SK-N-SH (cell line): ENCODE results near the gene CDH13. TPM values are rescaled to one million over a fixed set of nuclear protein-coding genes. Genes with fewer than 3 reads are reported as not detected.

ENCODE experiments used
- CTCF ChIA-PET: fragments of 300-600, 350-600 bp; formaldehyde crosslinking; extraction: SDS; loops from one replicate; lab custom pipeline; 2021; lab: Yijun Ruan, JAX
- POLR2A ChIA-PET: fragments of 350-600 bp; sonication (Branson Sonifier 250); formaldehyde crosslinking; extraction: SDS; loops from one replicate; lab custom pipeline; 2020; ENCODE audit warnings: antibody characterized with exemption, inconsistent platforms; lab: Yijun Ruan, JAX
- DNase-seq: peaks from one replicate; pipeline ENCODE4 v3.0.0; 2012
- H2AFZ ChIP-seq: fragments of 200-600 bp; sonication (generic); 2 replicates; pipeline ENCODE4 v1.8.1; 2016; ENCODE audit warnings: antibody characterized with exemption, mild to moderate bottlenecking, low read depth
- H3F3A ChIP-seq: fragments of 200-600 bp; sonication (generic); replicated peaks from 2 replicates; pipeline ENCODE3; 2016; ENCODE audit warnings: antibody characterized with exemption, mild to moderate bottlenecking; ENCODE audit not compliant: insufficient read depth
- H3K27ac ChIP-seq, 2 experiments: fragments of 200-500 bp in 1 of 2; fragments of 200-600 bp in 1 of 2; sonication (Bioruptor generic) in 1 of 2; sonication (generic), shearing (Covaris generic) in 1 of 2; 2 replicates each; pipeline versions ENCODE4 v1.5.1 to v1.6.1; 2014 to 2016; ENCODE audit warnings: low read depth in 2 of 2, inconsistent platforms in 1 of 2, low read length in 1 of 2, mild to moderate bottlenecking in 1 of 2, mixed read lengths in 1 of 2
- H3K27me3 ChIP-seq: fragments of 200-600 bp; sonication (generic), shearing (Covaris generic); 2 replicates; pipeline ENCODE4 v1.6.1; 2016; ENCODE audit warnings: mixed run types; ENCODE audit not compliant: insufficient read depth
- H3K36me3 ChIP-seq, 2 experiments: fragments of 200-500 bp in 1 of 2; fragments of 200-600 bp in 1 of 2; sonication (Bioruptor generic) in 1 of 2; sonication (generic) in 1 of 2; replicated peaks in 1 of 2; 2 replicates each; pipeline versions ENCODE3 to v1.5.1; 2014 to 2016; ENCODE audit warnings: low read length in 1 of 2, mild to moderate bottlenecking in 1 of 2; ENCODE audit not compliant: insufficient read depth in 2 of 2, control insufficient read depth in 1 of 2
- H3K4me1 ChIP-seq, 2 experiments: fragments of 200-500 bp in 1 of 2; fragments of 200-600 bp in 1 of 2; sonication (Bioruptor generic) in 1 of 2; sonication (generic), shearing (Covaris generic) in 1 of 2; 2 replicates each; pipeline versions ENCODE4 v1.5.1 to v1.6.1; 2014 to 2016; ENCODE audit warnings: low read depth in 1 of 2, low read length in 1 of 2, mixed run types in 1 of 2; ENCODE audit not compliant: insufficient read depth in 2 of 2, control insufficient read depth in 1 of 2
- H3K4me2 ChIP-seq: fragments of 200-600 bp; sonication (generic), shearing (Covaris generic); 2 replicates; pipeline ENCODE4 v1.6.1; 2017; ENCODE audit warnings: mixed run types
- H3K4me3 ChIP-seq, 2 experiments: fragments of 200-500 bp in 1 of 2; fragments of 200-600 bp in 1 of 2; sonication (Bioruptor generic) in 1 of 2; sonication (generic), shearing (Covaris generic) in 1 of 2; 2 replicates each; pipeline versions ENCODE4 v1.5.1 to v1.8.1; 2014 to 2016; ENCODE audit warnings: low read depth in 2 of 2, inconsistent platforms in 1 of 2, low read length in 1 of 2, mild to moderate bottlenecking in 1 of 2, mixed read lengths in 1 of 2, moderate library complexity in 1 of 2
- H3K79me2 ChIP-seq: fragments of 200-600 bp; sonication (generic); 2 replicates; pipeline ENCODE4 v1.8.1; 2017; ENCODE audit warnings: mild to moderate bottlenecking; ENCODE audit not compliant: insufficient read depth
- H3K9ac ChIP-seq: fragments of 200-600 bp; sonication (generic); 2 replicates; pipeline ENCODE4 v1.6.1; 2017; ENCODE audit warnings: mixed run types
- H3K9me2 ChIP-seq: fragments of 200-600 bp; sonication (generic); 2 replicates; pipeline ENCODE4 v1.6.1; 2017; ENCODE audit warnings: mixed run types
- H3K9me3 ChIP-seq: fragments of 200-600 bp; sonication (generic); 2 replicates; pipeline ENCODE4 v1.6.1; 2017; ENCODE audit warnings: mixed run types, mild to moderate bottlenecking, moderate library complexity
- H4K20me1 ChIP-seq: fragments of 200-600 bp; sonication (generic); 2 replicates; pipeline ENCODE4 v1.6.1; 2017; ENCODE audit warnings: mild to moderate bottlenecking, mixed run types; ENCODE audit not compliant: insufficient read depth
- EZH2phosphoT487 ChIP-seq: fragments of 200-600 bp; sonication (generic); IDR thresholded peaks from 2 replicates; pipeline ENCODE4 v1.6.1; 2017; ENCODE audit warnings: low read depth, mixed run types, mild to moderate bottlenecking, antibody characterized with exemption, moderate library complexity, borderline replicate concordance
- FOXJ3 ChIP-seq: sonication (generic); formaldehyde crosslinking; IDR thresholded peaks from 2 replicates; pipeline ENCODE4 v1.5.1; 2020; ENCODE audit warnings: mild to moderate bottlenecking, missing genetic modification reagents
- GABPA ChIP-seq: IDR thresholded peaks from 2 replicates; pipeline ENCODE4 v1.4.0; 2012; ENCODE audit warnings: low read depth, mild to moderate bottlenecking
- GATA2 ChIP-seq: sonication (generic); formaldehyde crosslinking; IDR thresholded peaks from 2 replicates; pipeline ENCODE4 v1.5.0; 2020; ENCODE audit warnings: mild to moderate bottlenecking, missing genetic modification reagents
- IRF3 ChIP-seq: fragments of 150-350 bp; IDR thresholded peaks from 2 replicates; pipeline ENCODE4 v1.6.1; 2016; ENCODE audit warnings: mild to moderate bottlenecking, low read depth, low read length
- JUND ChIP-seq: IDR thresholded peaks from 2 replicates; pipeline ENCODE4 v1.4.0; 2012
- MXI1 ChIP-seq: IDR thresholded peaks from 2 replicates; pipeline ENCODE4 v1.6.1; 2012; ENCODE audit warnings: mild to moderate bottlenecking, low read depth, low read length, improper control_type of control experiment
- NFIC ChIP-seq: IDR thresholded peaks from 2 replicates; pipeline ENCODE4 v1.4.0; 2012; ENCODE audit warnings: borderline replicate concordance
- NRF1 ChIP-seq: IDR thresholded peaks from 2 replicates; pipeline ENCODE4 v1.6.1; 2012; ENCODE audit warnings: low read depth, mild to moderate bottlenecking, low read length
- PBX3 ChIP-seq: IDR thresholded peaks from 2 replicates; pipeline ENCODE4; 2012
- POLR2AphosphoS5 ChIP-seq: IDR thresholded peaks from 2 replicates; pipeline ENCODE4 v1.6.1; 2012; ENCODE audit warnings: low read depth, low read length
- SIN3A ChIP-seq: IDR thresholded peaks from 2 replicates; pipeline ENCODE4 v1.6.1; 2012; ENCODE audit warnings: low read depth, mild to moderate bottlenecking, low read length, moderate library complexity, borderline replicate concordance
- SMC3 ChIP-seq: IDR thresholded peaks from 2 replicates; pipeline ENCODE4 v1.6.1; 2012; ENCODE audit warnings: low read depth, low read length, improper control_type of control experiment
- TAF1 ChIP-seq: IDR thresholded peaks from 2 replicates; pipeline ENCODE4 v1.6.1; 2012; ENCODE audit warnings: low read depth, mild to moderate bottlenecking, low read length, moderate library complexity, borderline replicate concordance
- USF1 ChIP-seq: IDR thresholded peaks from 2 replicates; pipeline ENCODE4 v1.4.0; 2012; ENCODE audit warnings: low read depth, borderline replicate concordance
- USF2 ChIP-seq: fragments of 150-350 bp; IDR thresholded peaks from 2 replicates; pipeline ENCODE4 v1.6.1; 2017; ENCODE audit warnings: antibody characterized with exemption, low read length, low read depth, borderline replicate concordance
- YY1 ChIP-seq: IDR thresholded peaks from 2 replicates; pipeline ENCODE4 v1.4.0; 2012; ENCODE audit warnings: low read depth, mild to moderate bottlenecking
- WGBS: methylation state at CpG from one replicate; pipeline ENCODE4 v1.1.6; 2017; ENCODE audit warnings: low lambda C conversion rate; 5-methylcytosine and 5-hydroxymethylcytosine counted together
- polyA plus RNA-seq, 3 experiments: library from polyadenylated mRNA; depleted of rRNA; stranded (reverse); fragments of >200 nt; gene quantifications; 2 replicates each; pipeline ENCODE4 v1.2.3, GENCODE V29; 2012
- TF ChIP-seq, protein P1 (sequence below): IDR thresholded peaks from 2 replicates; pipeline ENCODE4 v1.4.0; 2012; ENCODE audit warnings: low read depth

CDH13 gene
- polyA plus RNA-seq, 1 of the 3 experiments (the other 2 are of a cell fraction) = 93.0 TPM

DNA sequence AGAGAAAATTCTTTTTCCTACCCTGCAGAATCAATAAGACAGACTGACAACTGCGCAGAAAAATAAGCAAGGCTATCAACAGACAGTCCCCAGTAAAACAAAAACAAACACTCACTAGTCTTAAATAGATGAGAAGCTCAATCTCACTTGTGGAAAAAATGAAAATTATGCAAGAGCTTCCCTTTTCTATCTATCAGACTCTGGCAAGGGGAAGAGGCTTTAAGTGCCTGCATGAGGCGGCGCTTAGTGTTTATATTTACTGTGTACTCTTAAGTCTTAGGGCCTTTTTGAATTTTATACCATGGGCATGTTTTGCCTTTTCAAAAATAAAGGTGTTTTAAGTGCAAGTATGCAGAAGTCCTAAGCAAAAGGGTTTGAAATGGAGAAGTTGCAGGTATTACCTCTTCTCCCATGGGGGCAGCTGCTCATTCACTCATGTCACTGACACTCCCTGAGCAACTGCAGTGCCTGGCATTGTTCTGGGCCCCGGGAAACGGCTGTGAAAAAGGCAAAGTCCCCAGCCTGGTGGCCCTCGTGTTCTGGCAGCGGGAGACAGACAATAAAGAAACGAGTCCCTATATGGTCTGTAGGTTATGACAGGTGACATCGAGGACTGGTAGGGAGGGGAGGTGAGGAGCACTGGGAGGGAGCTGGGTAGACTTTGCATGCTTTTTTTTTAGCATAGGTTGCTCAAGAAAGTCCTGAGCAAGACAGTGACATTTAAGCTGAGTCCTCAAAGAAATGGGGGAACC is 1216.2 kb downstream of the CDH13 start:
- no peaks in the 10 kb centered on the region; a peak in 2 of 4 replicates for H3K4me1 ChIP-seq
- H3K9me2 ChIP-seq = no peaks in the 10 kb centered on the region
- 57% methylated on average over 9 of the region's 9 CpGs for WGBS
- no peak for DNase-seq
- no peaks in the 10 kb centered on the region for H3K9me3 ChIP-seq
- H3K4me2 ChIP-seq = no peak overlapping the region
- CTCF ChIA-PET = interaction anchor here (1.2 kb wide), 1 partner anchor 16 kb away, joined by 5 read pairs; no protein-coding TSS in a partner anchor
- no peak overlapping the region for H2AFZ ChIP-seq
- POLR2A ChIA-PET = no interaction called here
- no peak overlapping the region for H3K27ac ChIP-seq
- TF ChIP-seq USF1 = no peak
- TF ChIP-seq TAF1 = no peak
- no peak for TF ChIP-seq IRF3
- TF ChIP-seq NFIC = no peak
- TF ChIP-seq SMC3 = no peak
- H3K9ac ChIP-seq = no peak overlapping the region
- no peaks in the 10 kb centered on the region; the same call in 1 of the 2 replicates for H3K27me3 ChIP-seq
- H3K79me2 ChIP-seq = no peaks in the 10 kb centered on the region
- no peak overlapping the region for H3K4me3 ChIP-seq
- H3F3A ChIP-seq = no peaks in the 10 kb centered on the region
- H3K36me3 ChIP-seq = no peaks in the 10 kb centered on the region
- H4K20me1 ChIP-seq = no peaks in the 10 kb centered on the region

GRCh38 chr16:83843657-83844056 is 1216.9 kb downstream of the CDH13 start:
- H3K36me3 ChIP-seq = no peaks in the 10 kb centered on the region
- no peak overlapping the region for H2AFZ ChIP-seq
- no peaks in the 10 kb centered on the region for H3K9me3 ChIP-seq
- no peaks in the 10 kb centered on the region for H3F3A ChIP-seq
- TF ChIP-seq GABPA = no peak
- TF ChIP-seq NRF1 = no peak
- TF ChIP-seq NFIC = no peak
- no peak for TF ChIP-seq EZH2phosphoT487
- no peak for TF ChIP-seq SIN3A
- TF ChIP-seq, protein P1, sequence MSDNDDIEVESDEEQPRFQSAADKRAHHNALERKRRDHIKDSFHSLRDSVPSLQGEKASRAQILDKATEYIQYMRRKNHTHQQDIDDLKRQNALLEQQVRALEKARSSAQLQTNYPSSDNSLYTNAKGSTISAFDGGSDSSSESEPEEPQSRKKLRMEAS = no peak
- no peak for TF ChIP-seq JUND
- TF ChIP-seq FOXJ3 = no peak
- no peak for TF ChIP-seq GATA2 (CRISPR knock-in tag)
- no peak for TF ChIP-seq POLR2AphosphoS5
- TF ChIP-seq SMC3 = no peak
- no peak for TF ChIP-seq USF2
- TF ChIP-seq MXI1 = no peak
- TF ChIP-seq PBX3 = no peak
- TF ChIP-seq YY1 = no peak
- TF ChIP-seq, all 33 proteins: peak for 0
- Histone ChIP-seq H3K27ac (no peak overlapping the region), H3K79me2 (no peaks in the 10 kb centered on the region), H3K4me3 (no peak overlapping the region), H3K9ac (no peak overlapping the region), H4K20me1 (no peaks in the 10 kb centered on the region), H3K9me2 (no peaks in the 10 kb centered on the region), H3K4me1 (no peaks in the 10 kb centered on the region; a peak in 2 of 4 replicates), H3K27me3 (no peaks in the 10 kb centered on the region; the same call in 1 of the 2 replicates), H3K4me2 (no peak overlapping the region)
- DNase-seq = no peak
- ChIA-PET CTCF (no interaction called here), POLR2A (no interaction called here)
- WGBS = 71% methylated on average over 10 of the region's 10 CpGs
